K562 (cell line): ENCODE data around the gene COX10. TPM values are rescaled to one million over a fixed set of nuclear protein-coding genes. Genes with fewer than 3 reads are reported as not detected.

ENCODE experiments used
- ATAC-seq: fragments of 200-7000 bp; cut with Tn5 transposase; 3 replicates; pipeline ENCODE4 v1.9.1; 2020; ENCODE audit warnings: moderate library complexity
- BruUV-seq: library from RNA; stranded (reverse); fragments of 400-500 nt; replicated peaks from 2 replicates; lab custom pipeline; 2021; lab: Mats Ljungman, UMichigan
- CTCF ChIA-PET: fragments of 300-600 bp; formaldehyde crosslinking; extraction: SDS; loops from one replicate; lab custom pipeline; 2021; ENCODE audit warnings: low intra/inter-chr PET ratio; lab: Yijun Ruan, JAX
- POLR2A ChIA-PET: fragments of 300-600, 350-650 bp; sonication (Branson Sonifier 250); formaldehyde crosslinking; extraction: SDS; loops from one replicate; lab custom pipeline; 2021; ENCODE audit warnings: antibody characterized with exemption, inconsistent platforms; lab: Yijun Ruan, JAX
- DNase-seq, 4 experiments: peaks; one replicate each; pipeline versions ENCODE4 v3.0.0 to v3.0.0-alpha.2; 2011 to 2018; ENCODE audit warnings: low spot score in 3 of 4, mixed read lengths in 3 of 4; ENCODE audit errors: extremely low read depth in 1 of 4
- FAIRE-seq: peaks from 2 replicates; lab custom pipeline; 2011; peaks lifted over from hg19 to GRCh38; lab: Jason Lieb, UNC
- H2AFZ ChIP-seq: 2 replicates; pipeline ENCODE4 v1.6.0; 2011; ENCODE audit warnings: low read depth, low read length, control low read depth, inconsistent platforms
- H3K27ac ChIP-seq: fragments of 200-600 bp; 3 replicates; pipeline ENCODE4 v1.8.0; 2011; ENCODE audit warnings: low read depth, mild to moderate bottlenecking, control low read depth, inconsistent platforms, low read length, moderate library complexity, mixed read lengths; ENCODE audit errors: extremely low read depth
- H3K27me3 ChIP-seq, 2 experiments: fragments of 300-600 bp in 1 of 2; 2 replicates in 1 of 2; 3 replicates in 1 of 2; pipeline versions ENCODE4 v1.6.0 to v1.8.0; 2011; ENCODE audit warnings: inconsistent platforms in 2 of 2, low read length in 2 of 2, mild to moderate bottlenecking in 1 of 2, mixed read lengths in 1 of 2, moderate library complexity in 1 of 2; ENCODE audit not compliant: control insufficient read depth in 2 of 2, insufficient read depth in 2 of 2
- H3K36me3 ChIP-seq: fragments of 300-600 bp; 3 replicates; pipeline ENCODE4 v1.8.0; 2011; ENCODE audit warnings: mild to moderate bottlenecking, low read length, inconsistent platforms; ENCODE audit not compliant: control insufficient read depth, insufficient read depth
- H3K4me1 ChIP-seq, 2 experiments: fragments of 200-600 bp in 1 of 2; replicated peaks in 1 of 2; 2 replicates in 1 of 2; 3 replicates in 1 of 2; pipeline versions ENCODE4 v1.5.1 to v1.8.0; 2011; ENCODE audit warnings: inconsistent platforms in 2 of 2, low read length in 2 of 2, mild to moderate bottlenecking in 1 of 2, mixed read lengths in 1 of 2, moderate library complexity in 1 of 2; ENCODE audit not compliant: control insufficient read depth in 2 of 2, insufficient read depth in 2 of 2
- H3K4me2 ChIP-seq: 2 replicates; pipeline ENCODE4 v1.6.1; 2011; ENCODE audit warnings: low read length, control low read depth, inconsistent platforms, mixed read lengths; ENCODE audit not compliant: insufficient read depth
- H3K4me3 ChIP-seq: fragments of 200-600 bp; sonication (generic), shearing (Covaris generic); 2 replicates; pipeline ENCODE4 v1.5.1; 2016; ENCODE audit warnings: control low read depth, inconsistent platforms
- H3K79me2 ChIP-seq: fragments of 200-600 bp; 3 replicates; pipeline ENCODE4 v1.8.0; 2011; ENCODE audit warnings: low read length, inconsistent platforms; ENCODE audit not compliant: control insufficient read depth, insufficient read depth
- H3K9ac ChIP-seq, 2 experiments: 2 replicates each; pipeline versions ENCODE4 v1.6.0 to v1.6.1; 2011; ENCODE audit warnings: low read depth in 2 of 2, low read length in 2 of 2, control low read depth in 1 of 2, inconsistent platforms in 1 of 2, mild to moderate bottlenecking in 1 of 2, mixed read lengths in 1 of 2; ENCODE audit not compliant: insufficient read depth in 1 of 2
- H3K9me1 ChIP-seq: one replicate; pipeline ENCODE4 v1.6.0; 2011; ENCODE audit warnings: inconsistent platforms, mild to moderate bottlenecking, low read length, moderate library complexity; ENCODE audit not compliant: control insufficient read depth, insufficient read depth
- H3K9me3 ChIP-seq: replicated peaks from 2 replicates; pipeline ENCODE4 v1.5.1; 2011; ENCODE audit warnings: low read depth, low read length, inconsistent platforms; ENCODE audit not compliant: control insufficient read depth, insufficient read depth
- H4K20me1 ChIP-seq: replicated peaks from 2 replicates; pipeline ENCODE4 v1.6.1; 2011; ENCODE audit warnings: low read length, inconsistent platforms, mixed read lengths; ENCODE audit not compliant: control insufficient read depth, insufficient read depth
- ARID1B ChIP-seq: fragments of 450-650 bp; IDR thresholded peaks from 2 replicates; pipeline ENCODE4 v1.6.1; 2016; ENCODE audit warnings: antibody characterized with exemption, mild to moderate bottlenecking, inconsistent platforms
- HOXB6 ChIP-seq: fragments of 250-450 bp; sonication (Bioruptor Pico); IDR thresholded peaks from 2 replicates; pipeline ENCODE4 v1.5.1; 2022; ENCODE audit warnings: mild to moderate bottlenecking, borderline replicate concordance
- MYNN ChIP-seq, 2 experiments: sonication (generic); formaldehyde crosslinking in 1 of 2; IDR thresholded peaks; 2 replicates each; pipeline versions ENCODE4 v1.5.0 to v1.6.1; 2016 to 2020; ENCODE audit warnings: antibody characterized with exemption in 1 of 2, missing genetic modification reagents in 1 of 2
- PCBP2 ChIP-seq: fragments of 200-400 bp; formaldehyde crosslinking; IDR thresholded peaks from 2 replicates; pipeline ENCODE4 v1.6.1; 2018; ENCODE audit warnings: low read length, low read depth, mild to moderate bottlenecking, moderate library complexity; ENCODE audit not compliant: poor library complexity, severe bottlenecking
- RCOR1 ChIP-seq, 2 experiments: IDR thresholded peaks; 2 replicates each; pipeline ENCODE4 v1.6.1; 2012; ENCODE audit warnings: low read depth in 2 of 2, low read length in 2 of 2, borderline replicate concordance in 1 of 2, improper control_type of control experiment in 1 of 2
- ZNF140 ChIP-seq: fragments of 250-450 bp; sonication (Bioruptor Pico); IDR thresholded peaks from 2 replicates; pipeline ENCODE4 v1.8.0; 2021; ENCODE audit warnings: moderate library complexity, mild to moderate bottlenecking, inconsistent platforms
- ZNF384 ChIP-seq: IDR thresholded peaks from 2 replicates; pipeline ENCODE4 v1.6.1; 2012; ENCODE audit warnings: low read depth, low read length, improper control_type of control experiment
- WGBS: fragments of 100-300 bp; shearing (Covaris generic); methylation state at CpG from one replicate; pipeline ENCODE4 v1.1.6; 2016; ENCODE audit warnings: low coverage, mixed read lengths; ENCODE audit not compliant: insufficient coverage; ENCODE audit errors: missing lambda C conversion rate; 5-methylcytosine and 5-hydroxymethylcytosine counted together
- in situ Hi-C: fragments of 300-500 bp; cut with MboI; formaldehyde crosslinking; loops from 4 replicates; pipeline ENCODE4 v1.15.0; 2018; ENCODE audit warnings: inconsistent platforms, mixed read lengths
- intact Hi-C: fragments of 100-400 bp; cut with micrococcal nuclease; formaldehyde crosslinking; loops from 2 replicates; pipeline ENCODE4 v1.14.2; 2022
- polyA plus RNA-seq, 8 experiments: library from polyadenylated mRNA; depleted of rRNA in 4 of 8; stranded (reverse) in 5 of 8; unstranded in 3 of 8; fragments of >200 nt; fragmentation: Nextera tagmentation in 2 of 8; fragmentation: Illumina TruSeq in 1 of 8; extraction: Ambion mirVana in 2 of 8; extraction: Trizol in 1 of 8; gene quantifications; 2 replicates each; pipeline versions ENCODE4 v1.2.1 to v1.2.3, GENCODE V29; 2011 to 2014; ENCODE audit warnings: inconsistent platforms in 1 of 8, missing spikeins in 1 of 8
- total RNA-seq, 7 experiments: library from RNA; depleted of rRNA in 6 of 7; stranded (reverse); fragments of >200 nt in 6 of 7; fragmentation: Illumina TruSeq in 2 of 7; extraction: Trizol in 2 of 7; gene quantifications; 2 replicates each; pipeline versions ENCODE4 v1.2.1 to v1.2.3, GENCODE V29; 2011 to 2021; ENCODE audit warnings: low replicate concordance in 1 of 7
- TF ChIP-seq, protein P1 (sequence below): sonication (generic); formaldehyde crosslinking; IDR thresholded peaks from 2 replicates; pipeline ENCODE4 v1.8.1; 2023; ENCODE audit warnings: mild to moderate bottlenecking, missing genetic modification reagents, moderate library complexity

Gene COX10
- total and polyA plus RNA-seq, 9 of the 15 experiments (the other 6 are each of a cell fraction or from before 2014, with no cell fraction given), result 10.3 to 26.4 (median 17.8) TPM

DNA sequence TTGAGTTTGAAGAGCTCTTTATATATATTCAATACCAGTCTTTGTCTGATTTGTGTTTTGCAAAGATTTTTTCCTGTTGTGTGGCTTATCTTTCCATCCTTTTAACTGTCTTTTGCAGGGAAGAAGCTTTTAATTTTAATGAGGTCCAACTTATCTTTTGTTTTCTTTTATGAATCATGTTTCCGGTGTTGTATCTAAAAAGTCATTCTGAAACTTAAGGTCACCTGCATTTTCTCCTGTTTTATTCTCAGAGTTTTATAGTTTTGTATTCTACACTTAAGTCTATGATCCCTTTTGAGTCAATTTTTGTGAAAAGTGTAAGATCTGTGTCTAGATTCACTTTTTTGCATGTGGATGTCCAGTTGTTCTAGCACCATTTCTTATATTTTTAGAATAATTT, 24.6 kb upstream of the COX10 start (continued):
- no peak for TF ChIP-seq HOXB6 (CRISPR knock-in tag)
- no peak for TF ChIP-seq PCBP2
- no peak for TF ChIP-seq ARID1B

DNA sequence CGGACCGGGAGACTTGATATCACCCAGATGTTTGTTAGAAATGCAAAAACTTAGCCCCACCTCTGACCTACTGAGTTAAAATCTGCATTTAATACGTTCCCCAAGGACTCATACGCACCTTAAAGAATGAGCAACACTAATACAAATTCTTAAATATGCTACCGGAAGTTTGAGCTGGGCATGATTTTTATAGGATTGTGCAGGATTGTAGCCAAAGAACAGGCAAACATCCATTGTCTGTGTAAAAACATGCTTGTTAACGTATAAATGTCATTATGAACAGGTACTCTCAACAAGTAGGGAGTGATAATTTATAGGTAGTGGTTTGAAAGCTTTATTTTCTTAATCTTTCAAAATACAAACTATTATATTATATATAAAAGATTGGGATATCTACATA, 22.3 kb upstream of the COX10 start:
- DNase-seq, result no peak
- in situ Hi-C loops, result no loop called here
- Histone ChIP-seq H3K36me3 (0 out of 3 replicates have a peak, but pooled peaks cover 2% of the 10 kb centered on the region), H3K9ac (no peak overlapping the region), H3K79me2 (no peaks in the 10 kb centered on the region), H3K9me3 (no peaks in the 10 kb centered on the region), H3K27ac (no peak overlapping the region), H3K4me3 (no peak overlapping the region), H3K4me1 (no peaks in the 10 kb centered on the region), H3K4me2 (no peak overlapping the region), H2AFZ (no peak overlapping the region), H3K9me1 (no peaks in the 10 kb centered on the region)
- CTCF ChIA-PET, result no interaction called here
- FAIRE-seq, result no peak
- no peak for ATAC-seq
- 97% methylated on average over 6 of the region's 6 CpGs for WGBS
- no peak for TF ChIP-seq MYNN (IDR thresholded peaks at IDR 0.05)
- no peak for TF ChIP-seq MYNN (CRISPR knock-in tag; IDR thresholded peaks at IDR 0.05)
- TF ChIP-seq RCOR1 (IDR thresholded peaks at IDR 0.05; ENCODE audit: borderline replicate concordance in 1 of 2, low read depth in 2 of 2, low read length in 2 of 2), result no peak
- no peak for TF ChIP-seq ZNF384
- TF ChIP-seq, protein P1, sequence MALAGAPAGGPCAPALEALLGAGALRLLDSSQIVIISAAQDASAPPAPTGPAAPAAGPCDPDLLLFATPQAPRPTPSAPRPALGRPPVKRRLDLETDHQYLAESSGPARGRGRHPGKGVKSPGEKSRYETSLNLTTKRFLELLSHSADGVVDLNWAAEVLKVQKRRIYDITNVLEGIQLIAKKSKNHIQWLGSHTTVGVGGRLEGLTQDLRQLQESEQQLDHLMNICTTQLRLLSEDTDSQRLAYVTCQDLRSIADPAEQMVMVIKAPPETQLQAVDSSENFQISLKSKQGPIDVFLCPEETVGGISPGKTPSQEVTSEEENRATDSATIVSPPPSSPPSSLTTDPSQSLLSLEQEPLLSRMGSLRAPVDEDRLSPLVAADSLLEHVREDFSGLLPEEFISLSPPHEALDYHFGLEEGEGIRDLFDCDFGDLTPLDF (CRISPR knock-in tag), result no peak
- TF ChIP-seq ZNF140 (CRISPR knock-in tag), result no peak
- TF ChIP-seq, all 486 proteins: peak for 0
- no peaks in the 10 kb centered on the region for H4K20me1 ChIP-seq
- intact Hi-C loops, result no loop called here
- H3K27me3 ChIP-seq, result no peaks in the 10 kb centered on the region
- POLR2A ChIA-PET, result interaction anchor here (0.6 kb wide), 1 partner anchor 43 kb away, joined by 3 read pairs; no protein-coding TSS in a partner anchor
- no TSS peak for BruUV-seq
